Fibroblast of villous mesenchyme (primary cell): ENCODE results near the gene RNF114. TPM values are rescaled to one million over a fixed set of nuclear protein-coding genes. Genes with fewer than 3 reads are reported as not detected.

Source experiments
- DNase-seq: peaks from one replicate; pipeline ENCODE4 v3.0.0-alpha.2; 2010; ENCODE audit warnings: low read depth
- H3K4me3 ChIP-seq: 2 replicates; pipeline ENCODE4 v1.5.1; 2011; ENCODE audit warnings: low read depth, mild to moderate bottlenecking, low read length
- CTCF ChIP-seq: IDR thresholded peaks from 2 replicates; pipeline ENCODE4 v1.5.1; 2012; ENCODE audit warnings: low read depth, mild to moderate bottlenecking, low read length; ENCODE audit not compliant: insufficient read depth
- total RNA-seq: library from RNA; depleted of rRNA; stranded (reverse); fragments of >200 nt; gene quantifications from 2 replicates; pipeline ENCODE4 v1.2.3, GENCODE V29; 2012

Gene RNF114
- total RNA-seq, 1 donor: 57.0 TPM

DNA sequence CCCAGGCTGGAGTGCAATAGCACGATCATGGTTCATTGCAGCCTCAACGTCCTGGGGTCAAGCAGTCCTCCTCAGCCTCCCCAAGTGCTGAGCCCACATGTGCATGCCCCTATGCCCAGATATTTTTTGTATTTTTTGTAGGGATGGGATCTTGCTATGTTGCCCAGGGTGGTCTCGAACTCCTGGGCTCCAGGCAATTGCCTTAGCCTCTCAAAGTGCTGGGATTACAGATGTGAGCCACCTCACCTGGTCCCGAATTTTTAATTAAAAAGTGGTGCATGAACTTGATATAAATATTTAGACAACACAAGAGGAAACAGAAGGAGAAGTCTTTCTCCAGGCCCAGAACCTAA is 7.1 kb upstream of the RNF114 start:
- no peak for DNase-seq
- no peak for TF ChIP-seq CTCF
- H3K4me3 ChIP-seq: no peak overlapping the region

DNA sequence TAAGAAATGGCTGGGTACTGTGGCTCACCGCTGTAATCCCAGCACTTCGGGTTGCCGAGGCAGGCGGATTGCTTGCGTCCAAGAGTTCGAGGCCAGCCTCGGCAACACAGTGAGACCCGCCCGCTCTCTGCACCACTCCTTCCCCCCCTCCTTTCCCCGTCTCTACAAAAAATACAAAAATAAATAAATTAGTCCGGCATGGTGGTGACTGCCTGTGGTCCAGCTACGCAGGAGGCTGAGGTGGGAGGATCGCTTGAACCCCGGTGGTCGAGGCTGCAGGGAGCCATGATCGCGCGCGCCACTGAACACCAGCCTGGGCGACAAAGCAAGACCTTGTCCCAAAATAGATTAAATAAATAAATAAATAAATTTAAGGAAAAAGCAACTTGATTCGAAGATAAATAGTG is 448 bp upstream of the RNF114 start:
- no peak for TF ChIP-seq CTCF
- H3K4me3 ChIP-seq: peak overlapping the region; percentile 54

DNA sequence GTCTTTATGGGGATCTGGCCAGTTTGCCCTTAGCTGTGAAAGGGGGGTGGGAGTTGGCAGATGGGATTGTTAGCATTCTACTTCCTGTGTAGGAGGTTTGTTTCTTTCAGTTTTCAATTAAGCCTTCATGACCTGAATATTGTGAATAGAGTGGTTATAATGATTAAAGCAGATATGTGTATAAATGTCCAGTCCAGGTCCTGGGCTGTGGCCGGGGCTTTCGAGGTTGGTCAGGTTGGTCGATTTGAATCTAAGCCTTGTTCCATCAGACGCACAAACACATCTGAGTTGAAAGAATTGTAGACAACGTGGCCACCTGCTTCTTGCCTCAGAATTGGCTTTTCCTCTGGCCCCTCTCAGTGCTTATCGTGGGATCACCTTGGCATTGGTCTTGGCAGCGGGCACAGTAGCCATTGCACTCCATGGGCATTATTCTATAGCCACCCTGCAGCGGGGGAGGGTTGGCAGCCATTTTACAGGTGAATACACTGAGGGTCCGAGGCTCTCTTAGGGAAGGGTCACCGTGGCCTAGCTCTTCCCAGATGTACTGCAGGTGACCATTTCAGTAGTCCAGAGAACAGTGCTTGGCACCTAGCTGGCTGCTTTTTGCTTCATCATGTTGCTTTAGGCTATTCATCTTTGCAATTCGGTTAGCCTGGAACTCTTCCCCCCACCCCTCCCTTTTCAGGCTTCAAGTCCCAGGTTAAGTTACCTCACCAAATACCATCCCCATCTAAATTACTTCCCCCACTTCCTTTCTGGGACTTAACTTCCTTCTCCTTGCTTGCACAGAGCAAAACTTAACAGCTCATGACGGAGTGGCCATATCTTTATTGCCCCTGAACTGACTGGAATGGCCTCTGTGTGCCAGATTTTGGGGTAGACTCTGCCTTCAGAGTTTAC is 1.1 kb downstream of the RNF114 start:
- peak; percentile 33 for DNase-seq
- TF ChIP-seq CTCF: no peak
- peak overlapping the region; percentile 96 for H3K4me3 ChIP-seq

More for the DNA sequence above, 448 bp upstream of the RNF114 start:
- no peak for DNase-seq

DNA sequence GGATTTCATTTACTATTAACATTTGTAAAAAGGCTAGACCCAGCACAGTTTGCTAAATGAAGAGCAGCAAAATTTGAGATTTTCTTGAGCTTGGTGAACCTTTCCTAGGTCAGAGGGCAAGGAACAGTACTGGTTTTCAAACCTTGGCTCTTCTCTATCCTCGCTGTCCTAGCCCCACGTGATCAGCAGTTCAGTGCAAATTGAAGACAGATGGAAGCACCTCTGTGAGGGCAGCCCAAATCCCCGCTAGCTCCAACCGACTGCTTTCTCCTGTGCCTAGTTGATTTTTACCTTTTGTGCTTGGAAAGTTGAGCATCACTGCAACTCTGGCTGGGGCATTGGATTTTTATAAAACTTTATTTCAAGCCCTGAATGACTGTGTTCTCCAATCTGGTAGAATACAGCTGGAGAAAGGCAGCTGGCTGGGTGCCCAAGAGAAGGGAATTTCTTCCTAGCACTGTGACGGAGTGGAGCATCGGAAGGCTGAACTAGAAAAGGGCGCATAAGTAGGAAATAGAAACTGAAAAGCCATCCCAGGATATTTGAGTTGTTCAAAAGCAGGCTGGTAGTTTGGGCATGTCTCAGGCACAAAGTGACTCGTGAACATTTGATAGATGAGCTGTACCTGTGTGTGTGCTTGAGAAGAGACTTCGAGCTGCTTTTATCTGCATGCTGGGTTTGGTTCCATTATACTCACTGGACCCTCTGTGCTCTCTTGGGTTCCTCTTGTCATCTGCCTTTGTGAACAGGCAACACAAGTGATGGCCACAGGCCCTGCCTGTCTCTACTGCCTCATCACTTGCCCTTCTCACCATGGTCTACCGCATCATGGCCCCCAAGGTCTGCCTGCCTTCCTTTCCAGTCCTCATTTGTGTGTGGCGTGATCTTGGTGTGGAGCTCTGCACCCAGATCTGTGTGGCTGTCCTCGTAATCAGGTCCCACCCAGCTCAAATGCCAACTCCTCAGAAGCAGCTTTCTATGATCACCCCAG is 2.3 kb downstream of the RNF114 start:
- H3K4me3 ChIP-seq: peak overlapping the region; percentile 96
- peak; percentile 81 for DNase-seq
- TF ChIP-seq CTCF: no peak

- H3K4me3 ChIP-seq: no peak overlapping the region
- TF ChIP-seq CTCF: no peak
- DNase-seq: no peak
These were observed 5.3 kb downstream of the RNF114 start for GRCh38 chr20:49941456-49941855.

DNA sequence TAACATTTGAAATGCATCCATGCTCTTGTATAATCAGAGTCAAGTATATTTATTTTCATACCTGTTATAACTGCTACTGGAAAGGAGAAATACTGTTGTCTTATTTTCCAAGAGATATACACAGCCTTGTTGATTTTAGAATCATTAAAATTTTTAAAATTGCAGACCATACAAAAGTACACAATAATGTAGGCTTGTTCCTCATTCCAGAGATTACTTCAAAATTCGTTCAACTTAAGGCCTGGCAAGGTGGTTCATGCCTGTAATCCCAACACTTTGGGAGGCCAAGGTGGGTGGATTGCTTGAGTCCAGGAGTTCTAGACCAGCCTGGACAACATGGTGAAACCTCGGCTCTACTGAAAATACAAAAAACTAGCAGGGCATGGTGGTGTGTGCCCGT is 6.1 kb downstream of the RNF114 start:
- no peak for TF ChIP-seq CTCF
- H3K4me3 ChIP-seq: no peak overlapping the region
- no peak for DNase-seq
